IPS-20b (cell line): ENCODE measurements around the gene PDE8B.

Experiments used
- H3K27ac ChIP-seq: one replicate; pipeline ENCODE4 v1.5.1; 2013; ENCODE audit warnings: low read length
- H3K27me3 ChIP-seq: 2 replicates; pipeline ENCODE4 v1.6.1; 2013; ENCODE audit warnings: mild to moderate bottlenecking, low read length, inconsistent platforms; ENCODE audit not compliant: insufficient read depth
- H3K36me3 ChIP-seq: 2 replicates; pipeline ENCODE4 v1.6.1; 2013; ENCODE audit warnings: low read depth, mild to moderate bottlenecking, inconsistent platforms, low read length, moderate library complexity; ENCODE audit not compliant: insufficient read depth
- H3K4me1 ChIP-seq: 2 replicates; pipeline ENCODE4 v1.6.1; 2013; ENCODE audit warnings: mild to moderate bottlenecking, control low read depth, inconsistent platforms, low read length, moderate library complexity; ENCODE audit not compliant: insufficient read depth
- H3K4me3 ChIP-seq: 2 replicates; pipeline ENCODE4 v1.5.1; 2013; ENCODE audit warnings: mild to moderate bottlenecking, low read length, inconsistent platforms
- H3K9ac ChIP-seq: 2 replicates; pipeline ENCODE4 v1.6.1; 2013; ENCODE audit warnings: low read depth, mild to moderate bottlenecking, inconsistent platforms, low read length, moderate library complexity
- H3K9me3 ChIP-seq: 2 replicates; pipeline ENCODE4 v1.6.1; 2013; ENCODE audit warnings: mild to moderate bottlenecking, low read depth, low read length, inconsistent platforms; ENCODE audit not compliant: insufficient read depth

The PDE8B gene

GRCh38 chr5:77425998-77426659 lies 215.6 kb downstream of the PDE8B start:
- Histone ChIP-seq H3K4me3 (no peak overlapping the region), H3K9ac (no peak overlapping the region), H3K9me3 (no peaks in the 10 kb centered on the region), H3K36me3 (0 out of 2 replicates have a peak, but pooled peaks cover 8% of the 10 kb centered on the region), H3K27me3 (no peaks in the 10 kb centered on the region), H3K27ac (no peak overlapping the region), H3K4me1 (no peaks in the 10 kb centered on the region)

- Histone ChIP-seq H3K4me3 (no peak overlapping the region), H3K9me3 (no peaks in the 10 kb centered on the region), H3K27me3 (no peaks in the 10 kb centered on the region), H3K36me3 (0 out of 2 replicates have a peak, but pooled peaks cover 8% of the 10 kb centered on the region), H3K4me1 (no peaks in the 10 kb centered on the region), H3K9ac (no peak overlapping the region), H3K27ac (no peak overlapping the region)
Measured at GRCh38 chr5:77426670-77427069, 216.2 kb downstream of the PDE8B start.

GRCh38 chr5:77427998-77428397 lies 217.5 kb downstream of the PDE8B start:
- peaks cover 13% of the 10 kb centered on the region; the same call in 1 of the 2 replicates for H3K36me3 ChIP-seq
- no peak overlapping the region for H3K27ac ChIP-seq
- no peaks in the 10 kb centered on the region for H3K9me3 ChIP-seq
- no peak overlapping the region for H3K9ac ChIP-seq
- no peaks in the 10 kb centered on the region for H3K4me1 ChIP-seq
- H3K4me3 ChIP-seq, result no peak overlapping the region
- no peaks in the 10 kb centered on the region for H3K27me3 ChIP-seq

GRCh38 chr5:77428526-77428925 lies 218.0 kb downstream of the PDE8B start:
- Histone ChIP-seq H3K9me3 (no peaks in the 10 kb centered on the region), H3K27ac (no peak overlapping the region), H3K9ac (no peak overlapping the region), H3K4me3 (no peak overlapping the region), H3K36me3 (peaks cover 17% of the 10 kb centered on the region; the same call in 1 of the 2 replicates), H3K4me1 (no peaks in the 10 kb centered on the region), H3K27me3 (no peaks in the 10 kb centered on the region)

- Histone ChIP-seq H3K4me3 (no peak overlapping the region), H3K36me3 (peaks cover 28% of the 10 kb centered on the region; the same call in 1 of the 2 replicates), H3K27me3 (no peaks in the 10 kb centered on the region), H3K4me1 (no peaks in the 10 kb centered on the region), H3K9ac (no peak overlapping the region), H3K27ac (no peak overlapping the region), H3K9me3 (no peaks in the 10 kb centered on the region)
Measured at GRCh38 chr5:77430726-77431125, 220.2 kb downstream of the PDE8B start.

- no peak overlapping the region for H3K4me3 ChIP-seq
- H3K4me1 ChIP-seq, result no peaks in the 10 kb centered on the region
- H3K36me3 ChIP-seq, result peaks cover 30% of the 10 kb centered on the region; the same call in 1 of the 2 replicates
- H3K27me3 ChIP-seq, result no peaks in the 10 kb centered on the region
- H3K9ac ChIP-seq, result no peak overlapping the region
- no peak overlapping the region for H3K27ac ChIP-seq
- no peaks in the 10 kb centered on the region for H3K9me3 ChIP-seq
Measured at GRCh38 chr5:77431286-77431685, 220.8 kb downstream of the PDE8B start.

- Histone ChIP-seq H3K4me3 (no peak overlapping the region), H3K9me3 (no peaks in the 10 kb centered on the region), H3K36me3 (peaks cover 34% of the 10 kb centered on the region; the same call in 1 of the 2 replicates), H3K9ac (no peak overlapping the region), H3K4me1 (no peaks in the 10 kb centered on the region), H3K27me3 (no peaks in the 10 kb centered on the region), H3K27ac (no peak overlapping the region)
Measured at GRCh38 chr5:77431719-77432118, 221.2 kb downstream of the PDE8B start.

GRCh38 chr5:77437194-77437593 lies 226.7 kb downstream of the PDE8B start:
- no peak overlapping the region for H3K4me3 ChIP-seq
- H3K9me3 ChIP-seq, result no peaks in the 10 kb centered on the region
- H3K27me3 ChIP-seq, result no peaks in the 10 kb centered on the region
- no peak overlapping the region for H3K27ac ChIP-seq
- H3K9ac ChIP-seq, result no peak overlapping the region
- peaks cover 40% of the 10 kb centered on the region; the same call in 1 of the 2 replicates for H3K36me3 ChIP-seq
- H3K4me1 ChIP-seq, result no peaks in the 10 kb centered on the region

- H3K9ac ChIP-seq, result no peak overlapping the region
- H3K27ac ChIP-seq, result no peak overlapping the region
- peaks cover 34% of the 10 kb centered on the region; the same call in 1 of the 2 replicates for H3K36me3 ChIP-seq
- no peaks in the 10 kb centered on the region for H3K27me3 ChIP-seq
- H3K4me1 ChIP-seq, result no peaks in the 10 kb centered on the region
- H3K4me3 ChIP-seq, result no peak overlapping the region
- H3K9me3 ChIP-seq, result no peaks in the 10 kb centered on the region
Measured at GRCh38 chr5:77438071-77438470, 227.6 kb downstream of the PDE8B start.

GRCh38 chr5:77443670-77444069 lies 233.2 kb downstream of the PDE8B start:
- Histone ChIP-seq H3K27ac (no peak overlapping the region), H3K4me3 (no peak overlapping the region)

GRCh38 chr5:77444356-77444755 lies 233.9 kb downstream of the PDE8B start:
- no peaks in the 10 kb centered on the region for H3K4me1 ChIP-seq
- H3K36me3 ChIP-seq, result peaks cover 31% of the 10 kb centered on the region; the same call in 1 of the 2 replicates
- no peak overlapping the region for H3K4me3 ChIP-seq
- no peaks in the 10 kb centered on the region for H3K27me3 ChIP-seq
- H3K9me3 ChIP-seq, result no peaks in the 10 kb centered on the region
- no peak overlapping the region for H3K27ac ChIP-seq
- no peak overlapping the region for H3K9ac ChIP-seq

More at GRCh38 chr5:77443670-77444069, 233.2 kb downstream of the PDE8B start:
- no peak overlapping the region for H3K9ac ChIP-seq
- peaks cover 24% of the 10 kb centered on the region; the same call in 1 of the 2 replicates for H3K36me3 ChIP-seq
- H3K4me1 ChIP-seq, result no peaks in the 10 kb centered on the region
- no peaks in the 10 kb centered on the region for H3K9me3 ChIP-seq
- no peaks in the 10 kb centered on the region for H3K27me3 ChIP-seq

- Histone ChIP-seq H3K9me3 (no peaks in the 10 kb centered on the region), H3K9ac (no peak overlapping the region), H3K27ac (no peak overlapping the region), H3K36me3 (peaks cover 31% of the 10 kb centered on the region), H3K4me1 (no peaks in the 10 kb centered on the region), H3K4me3 (no peak overlapping the region), H3K27me3 (no peaks in the 10 kb centered on the region)
Measured at GRCh38 chr5:77448831-77449230, 238.4 kb downstream of the PDE8B start.
